IMR-90 (cell line): ENCODE measurements around the gene LAMA2. TPM values are rescaled to one million over a fixed set of nuclear protein-coding genes. Genes with fewer than 3 reads are reported as not detected.

ENCODE experiments used
- ATAC-seq: fragments of 200-7000 bp; cut with Tn5 transposase; 2 replicates; pipeline ENCODE4 v1.9.1; 2020; ENCODE audit warnings: low read depth, mild to moderate bottlenecking, moderate library complexity
- BruUV-seq: library from RNA; stranded (reverse); fragments of 400-500 nt; replicated peaks from 2 replicates; lab custom pipeline; 2021; lab: Mats Ljungman, UMichigan
- CTCF ChIA-PET: fragments of 300-600 bp; formaldehyde crosslinking; extraction: SDS; loops from one replicate; lab custom pipeline; 2021; ENCODE audit warnings: antibody characterized with exemption; lab: Yijun Ruan, JAX
- POLR2A ChIA-PET: fragments of 300-600 bp; sonication (Branson Sonifier 250); formaldehyde crosslinking; loops from one replicate; lab custom pipeline; 2022; ENCODE audit warnings: antibody characterized with exemption; ENCODE audit not compliant: unreplicated experiment; lab: Charles Lee
- DNase-seq: peaks from one replicate; pipeline ENCODE4 v3.0.0; 2013
- H2AFZ ChIP-seq: replicated peaks from 2 replicates; pipeline ENCODE3; 2013; ENCODE audit warnings: low read length, mild to moderate bottlenecking; ENCODE audit not compliant: poor library complexity
- H2AK5ac ChIP-seq: 2 replicates; pipeline ENCODE4 v1.6.1; 2013; ENCODE audit warnings: low read depth, low read length, inconsistent platforms
- H2AK9ac ChIP-seq: replicated peaks from 2 replicates; pipeline ENCODE3; 2013; ENCODE audit warnings: mild to moderate bottlenecking, low read depth, low read length, moderate library complexity; ENCODE audit not compliant: poor library complexity
- H2BK120ac ChIP-seq: 2 replicates; pipeline ENCODE4 v1.6.1; 2013; ENCODE audit warnings: low read depth, low read length, inconsistent platforms
- H2BK15ac ChIP-seq: 3 replicates; pipeline ENCODE4 v1.6.1; 2013; ENCODE audit warnings: low read depth, low read length, inconsistent platforms
- H2BK20ac ChIP-seq: 2 replicates; pipeline ENCODE4 v1.6.1; 2013; ENCODE audit warnings: low read depth, mild to moderate bottlenecking, inconsistent platforms, low read length, moderate library complexity
- H2BK5ac ChIP-seq: 2 replicates; pipeline ENCODE4 v1.6.1; 2013; ENCODE audit warnings: mild to moderate bottlenecking, low read depth, low read length, inconsistent platforms; ENCODE audit not compliant: poor library complexity, severe bottlenecking
- H3K14ac ChIP-seq: replicated peaks from 2 replicates; pipeline ENCODE4 v1.6.1; 2013; ENCODE audit warnings: low read depth, low read length, inconsistent platforms
- H3K18ac ChIP-seq: 2 replicates; pipeline ENCODE4 v1.6.1; 2013; ENCODE audit warnings: low read depth, low read length, control low read depth
- H3K23ac ChIP-seq: 2 replicates; pipeline ENCODE4 v1.6.1; 2013; ENCODE audit warnings: low read depth, low read length, inconsistent platforms
- H3K27ac ChIP-seq: 2 replicates; pipeline ENCODE4 v1.5.1; 2013; ENCODE audit warnings: mild to moderate bottlenecking, control low read depth, low read length; ENCODE audit not compliant: insufficient read depth
- H3K27me3 ChIP-seq: 2 replicates; pipeline ENCODE4 v1.6.1; 2013; ENCODE audit warnings: low read length; ENCODE audit not compliant: control insufficient read depth, insufficient read depth
- H3K36me3 ChIP-seq: 2 replicates; pipeline ENCODE4 v1.6.1; 2013; ENCODE audit warnings: low read length, mixed read lengths; ENCODE audit not compliant: control insufficient read depth, insufficient read depth
- H3K4ac ChIP-seq: 2 replicates; pipeline ENCODE4 v1.6.1; 2013; ENCODE audit warnings: low read depth, low read length, inconsistent platforms
- H3K4me1 ChIP-seq: 2 replicates; pipeline ENCODE4 v1.6.1; 2013; ENCODE audit warnings: low read length, mixed read lengths; ENCODE audit not compliant: control insufficient read depth, insufficient read depth
- H3K4me2 ChIP-seq: 2 replicates; pipeline ENCODE4 v1.6.1; 2013; ENCODE audit warnings: low read depth, mild to moderate bottlenecking, control low read depth, low read length, moderate library complexity
- H3K4me3 ChIP-seq: 2 replicates; pipeline ENCODE4 v1.5.1; 2013; ENCODE audit warnings: low read depth, mild to moderate bottlenecking, control low read depth, low read length, moderate library complexity; ENCODE audit not compliant: insufficient read depth
- H3K56ac ChIP-seq: 2 replicates; pipeline ENCODE4 v1.6.1; 2013; ENCODE audit warnings: low read length, inconsistent platforms; ENCODE audit not compliant: insufficient read depth; ENCODE audit errors: extremely low read depth
- H3K79me1 ChIP-seq, 2 experiments: 2 replicates each; pipeline ENCODE4 v1.6.1; 2013; ENCODE audit warnings: low read length in 2 of 2, inconsistent platforms in 1 of 2, low read depth in 1 of 2
- H3K9ac ChIP-seq: 2 replicates; pipeline ENCODE4 v1.6.1; 2013; ENCODE audit warnings: low read depth, low read length, control low read depth
- H3K9me1 ChIP-seq: 2 replicates; pipeline ENCODE4 v1.6.1; 2013; ENCODE audit warnings: low read length, inconsistent platforms; ENCODE audit not compliant: insufficient read depth
- H3K9me3 ChIP-seq: 2 replicates; pipeline ENCODE4 v1.6.1; 2013; ENCODE audit warnings: low read length; ENCODE audit not compliant: control insufficient read depth, insufficient read depth
- H4K20me1 ChIP-seq: 2 replicates; pipeline ENCODE4 v1.6.1; 2013; ENCODE audit warnings: low read length, inconsistent platforms; ENCODE audit not compliant: insufficient read depth
- H4K5ac ChIP-seq: 2 replicates; pipeline ENCODE4 v1.6.1; 2013; ENCODE audit warnings: mild to moderate bottlenecking, low read depth, low read length, control low read depth
- H4K8ac ChIP-seq, 2 experiments: 2 replicates each; pipeline ENCODE4 v1.6.1; 2013; ENCODE audit warnings: low read depth in 2 of 2, low read length in 2 of 2, control low read depth in 1 of 2, inconsistent platforms in 1 of 2
- H4K91ac ChIP-seq: 2 replicates; pipeline ENCODE4 v1.6.1; 2013; ENCODE audit warnings: low read depth, low read length, inconsistent platforms; ENCODE audit not compliant: insufficient read depth
- BHLHE40 ChIP-seq: fragments of 150-350 bp; IDR thresholded peaks from 2 replicates; pipeline ENCODE4 v1.6.1; 2016; ENCODE audit warnings: mild to moderate bottlenecking, low read depth, low read length
- CHD1 ChIP-seq: IDR thresholded peaks from 2 replicates; pipeline ENCODE4 v1.6.1; 2012; ENCODE audit warnings: low read depth, low read length, improper control_type of control experiment
- MAFK ChIP-seq: IDR thresholded peaks from 2 replicates; pipeline ENCODE4 v1.6.1; 2012; ENCODE audit warnings: low read depth, low read length, improper control_type of control experiment
- MAZ ChIP-seq: IDR thresholded peaks from 2 replicates; pipeline ENCODE4 v1.6.1; 2012; ENCODE audit warnings: low read depth, mild to moderate bottlenecking, low read length, improper control_type of control experiment, moderate library complexity, borderline replicate concordance
- POLR2A ChIP-seq: IDR thresholded peaks from 2 replicates; pipeline ENCODE4 v1.6.1; 2012; ENCODE audit warnings: mild to moderate bottlenecking, low read depth, low read length
- RAD21 ChIP-seq: IDR thresholded peaks from 2 replicates; pipeline ENCODE4 v1.6.1; 2012; ENCODE audit warnings: low read length, improper control_type of control experiment
- RCOR1 ChIP-seq: IDR thresholded peaks from 2 replicates; pipeline ENCODE4 v1.6.1; 2012; ENCODE audit warnings: mild to moderate bottlenecking, low read length, improper control_type of control experiment; ENCODE audit not compliant: insufficient replicate concordance
- RFX5 ChIP-seq: IDR thresholded peaks from 2 replicates; pipeline ENCODE4 v1.8.0; 2012; ENCODE audit warnings: low read depth, mild to moderate bottlenecking, low read length, moderate library complexity
- USF2 ChIP-seq: fragments of 150-350 bp; IDR thresholded peaks from 2 replicates; pipeline ENCODE4 v1.6.1; 2017; ENCODE audit warnings: mild to moderate bottlenecking, antibody characterized with exemption, low read length, low read depth
- WGBS, 2 experiments: methylation state at CpG; one replicate each; pipeline versions ENCODE4 v1.1.5 to v1.1.7; 2013; ENCODE audit warnings: missing lambda C conversion rate in 2 of 2; ENCODE audit not compliant: insufficient read length in 1 of 2; ENCODE audit errors: extremely low coverage in 2 of 2; 5-methylcytosine and 5-hydroxymethylcytosine counted together
- dilution Hi-C: fragments of 300-500 bp; cut with HindIII; formaldehyde crosslinking; loops from one replicate; pipeline ENCODE4 v1.14.3; 2018; ENCODE audit warnings: low sequenced_read_pairs; ENCODE audit not compliant: unreplicated experiment
- in situ Hi-C: fragments of 300-500 bp; cut with MboI; formaldehyde crosslinking; loops from 3 replicates; pipeline ENCODE4 v1.14.3; 2019; ENCODE audit warnings: low sequenced_read_pairs, inconsistent platforms, mixed read lengths
- intact Hi-C: fragments of 100-400 bp; cut with micrococcal nuclease; formaldehyde crosslinking; loops from 2 replicates; pipeline ENCODE4 v1.10.0; 2022
- polyA plus RNA-seq, 3 experiments: library from polyadenylated mRNA; depleted of rRNA; stranded (reverse); fragments of >200 nt; gene quantifications; 2 replicates each; pipeline ENCODE4 v1.2.3, GENCODE V29; 2012; ENCODE audit warnings: low replicate concordance in 1 of 3
- total RNA-seq: library from RNA; depleted of rRNA; stranded (reverse); fragments of >200 nt; gene quantifications from 2 replicates; pipeline ENCODE4 v1.2.3, GENCODE V29; 2012

The LAMA2 gene
- total and polyA plus RNA-seq, 2 of the 4 experiments (the other 2 are of a cell fraction) = 9.9 to 13.3 TPM

DNA sequence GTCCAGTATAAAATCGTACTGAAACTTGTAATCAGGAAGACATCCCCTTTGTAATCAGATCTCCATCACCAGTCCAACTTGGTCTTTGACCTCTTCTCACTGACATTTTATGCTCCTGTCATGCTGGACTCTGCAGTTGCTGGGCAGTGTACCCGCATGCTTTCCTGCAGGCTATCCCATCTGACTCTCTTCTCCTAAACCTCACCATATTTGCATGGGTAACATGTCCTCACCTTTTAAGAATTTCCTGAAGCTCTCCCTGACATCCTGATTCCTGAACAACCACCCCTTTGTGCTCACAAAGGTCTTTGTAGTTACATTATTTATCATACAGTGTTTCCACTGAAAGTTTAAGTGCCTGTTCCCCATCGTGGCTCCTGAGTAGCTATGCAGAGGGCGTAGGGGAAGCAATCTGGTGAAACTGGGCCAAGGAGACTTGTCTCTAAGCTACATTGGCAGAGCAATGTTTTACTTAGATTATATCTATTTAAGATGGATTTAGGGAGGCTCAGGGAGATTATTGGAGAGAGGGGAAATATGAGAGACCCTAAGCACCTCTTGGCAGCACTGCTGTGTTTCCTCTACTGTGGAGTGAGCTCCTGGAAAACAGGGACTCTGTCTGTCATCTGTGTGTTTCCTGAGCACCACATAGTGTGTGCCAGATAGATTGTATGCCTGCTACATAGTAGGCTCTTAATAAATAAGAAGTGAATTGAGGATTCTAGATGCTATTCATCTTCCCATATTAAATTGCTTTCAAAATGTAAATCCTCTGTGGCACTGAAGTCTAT, 124.0 kb downstream of the LAMA2 start:
- intact Hi-C loops = no loop called here
- no peaks in the 10 kb centered on the region for H3K9me1 ChIP-seq
- H3K4me1 ChIP-seq = no peaks in the 10 kb centered on the region
- POLR2A ChIA-PET = no interaction called here
- H4K91ac ChIP-seq = no peak overlapping the region
- no peaks in the 10 kb centered on the region; the same call in 1 of the 2 replicates for H3K27me3 ChIP-seq
- H2BK5ac ChIP-seq = no peak overlapping the region
- H3K4me3 ChIP-seq = no peak overlapping the region
- H3K14ac ChIP-seq = no peak overlapping the region
- DNase-seq (peak; percentile 1), ATAC-seq (no peak)
- H3K4ac ChIP-seq = no peak overlapping the region
- H3K9ac ChIP-seq = no peak overlapping the region
- TF ChIP-seq MAZ = no peak
- no peak for TF ChIP-seq RAD21
- no peak for TF ChIP-seq RCOR1
- no peak for TF ChIP-seq USF2
- no peak for TF ChIP-seq POLR2A
- TF ChIP-seq BHLHE40 = no peak
- TF ChIP-seq MAFK = no peak
- no peak for TF ChIP-seq CHD1
- no peak for TF ChIP-seq RFX5
- H3K18ac ChIP-seq = no peak overlapping the region
- in situ Hi-C loops = no loop called here
- no peak overlapping the region for H4K8ac ChIP-seq
- no peak overlapping the region for H3K4me2 ChIP-seq
- no peak overlapping the region for H3K23ac ChIP-seq
- H3K27ac ChIP-seq = no peak overlapping the region
- CTCF ChIA-PET = no interaction called here
- no peak overlapping the region for H2BK20ac ChIP-seq
- no peak overlapping the region for H2AK9ac ChIP-seq
- H3K56ac ChIP-seq = no peak overlapping the region
- dilution Hi-C loops = no loop called here
- H2AK5ac ChIP-seq = no peak overlapping the region
- WGBS, 2 experiments = 50% methylated on average over 2 of the region's 4 CpGs; no CpG with 5 or more reads in 1 of the 2 experiments
- H4K5ac ChIP-seq = no peak overlapping the region
- H3K79me1 ChIP-seq = no peaks in the 10 kb centered on the region
- H2BK120ac ChIP-seq = no peak overlapping the region
- H3K9me3 ChIP-seq = no peaks in the 10 kb centered on the region
- no peak overlapping the region for H2BK15ac ChIP-seq
- H2AFZ ChIP-seq = no peak overlapping the region
- H4K20me1 ChIP-seq = no peaks in the 10 kb centered on the region
- H3K36me3 ChIP-seq = no peaks in the 10 kb centered on the region
- no TSS peak for BruUV-seq
